ENCODE results near the gene SURF1. TPM values are rescaled to one million over a fixed set of nuclear protein-coding genes. Genes with fewer than 3 reads are reported as not detected.
"Not testable (repeated sequence)": the region's sequence is repeated elsewhere in the genome, so short reads cannot be mapped to it uniquely, and the experiment has no call there.

The SURF1 gene
- total RNA-seq, 1 experiment from 2014 or later, result 47.9 TPM

GRCh38 chr9:133320421-133320881 lies 35.8 kb downstream of the SURF1 start:
- H3K4me1 Mint-ChIP-seq (ENCODE audit: low read depth, unreplicated experiment), result no peaks in the 10 kb centered on the region
- CTCF ChIA-PET, result no interaction called here
- DNase-seq, result no peak
- no peak overlapping the region for H3K27ac Mint-ChIP-seq (ENCODE audit: unreplicated experiment)
- no peaks in the 10 kb centered on the region for H3K36me3 Mint-ChIP-seq (ENCODE audit: insufficient read depth, unreplicated experiment)
- H3K9me3 Mint-ChIP-seq (ENCODE audit: low read depth, unreplicated experiment), result peaks cover 3% of the 10 kb centered on the region
- intact Hi-C loops (cut with micrococcal nuclease; ENCODE audit: unreplicated experiment), result no loop called here
- peaks cover 48% of the 10 kb centered on the region for H3K27me3 Mint-ChIP-seq (ENCODE audit: unreplicated experiment)
- no peak overlapping the region for H3K4me3 Mint-ChIP-seq (ENCODE audit: low read depth, unreplicated experiment)
- TF ChIP-seq, protein P1, sequence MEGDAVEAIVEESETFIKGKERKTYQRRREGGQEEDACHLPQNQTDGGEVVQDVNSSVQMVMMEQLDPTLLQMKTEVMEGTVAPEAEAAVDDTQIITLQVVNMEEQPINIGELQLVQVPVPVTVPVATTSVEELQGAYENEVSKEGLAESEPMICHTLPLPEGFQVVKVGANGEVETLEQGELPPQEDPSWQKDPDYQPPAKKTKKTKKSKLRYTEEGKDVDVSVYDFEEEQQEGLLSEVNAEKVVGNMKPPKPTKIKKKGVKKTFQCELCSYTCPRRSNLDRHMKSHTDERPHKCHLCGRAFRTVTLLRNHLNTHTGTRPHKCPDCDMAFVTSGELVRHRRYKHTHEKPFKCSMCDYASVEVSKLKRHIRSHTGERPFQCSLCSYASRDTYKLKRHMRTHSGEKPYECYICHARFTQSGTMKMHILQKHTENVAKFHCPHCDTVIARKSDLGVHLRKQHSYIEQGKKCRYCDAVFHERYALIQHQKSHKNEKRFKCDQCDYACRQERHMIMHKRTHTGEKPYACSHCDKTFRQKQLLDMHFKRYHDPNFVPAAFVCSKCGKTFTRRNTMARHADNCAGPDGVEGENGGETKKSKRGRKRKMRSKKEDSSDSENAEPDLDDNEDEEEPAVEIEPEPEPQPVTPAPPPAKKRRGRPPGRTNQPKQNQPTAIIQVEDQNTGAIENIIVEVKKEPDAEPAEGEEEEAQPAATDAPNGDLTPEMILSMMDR (IDR thresholded peaks at IDR 0.05; ENCODE audit: unreplicated experiment), result no peak
- no TSS peak for BruUV-seq (replicated peaks)

DNA sequence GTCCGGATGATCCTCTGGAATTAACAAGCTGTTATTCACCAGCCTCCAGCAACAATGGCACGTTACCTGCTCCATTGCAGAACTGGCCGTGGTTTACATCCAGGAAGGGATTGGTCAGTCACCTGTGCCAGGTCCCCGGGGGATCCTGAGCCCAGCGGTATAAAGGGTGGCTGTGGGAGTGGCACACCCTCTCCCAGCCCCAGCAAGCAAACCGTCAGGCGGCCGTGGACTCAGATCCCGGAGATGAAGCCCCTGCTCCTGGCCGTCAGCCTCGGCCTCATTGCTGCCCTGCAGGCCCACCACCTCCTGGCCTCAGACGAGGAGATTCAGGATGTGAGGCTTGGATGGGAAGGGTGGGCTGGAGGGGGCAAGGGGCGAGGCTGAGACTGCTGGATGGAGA lies 38.7 kb downstream of the SURF1 start:
- H3K27ac Mint-ChIP-seq (ENCODE audit: unreplicated experiment); H3K4me3 Mint-ChIP-seq (ENCODE audit: low read depth, unreplicated experiment); H3K4me1 Mint-ChIP-seq (ENCODE audit: low read depth, unreplicated experiment); H3K9me3 Mint-ChIP-seq (ENCODE audit: low read depth, unreplicated experiment); H3K36me3 Mint-ChIP-seq (ENCODE audit: insufficient read depth, unreplicated experiment); CTCF ChIA-PET; intact Hi-C loops (cut with micrococcal nuclease; ENCODE audit: unreplicated experiment); BruUV-seq (replicated peaks); DNase-seq: not testable (repeated sequence)
- H3K27me3 Mint-ChIP-seq (ENCODE audit: unreplicated experiment), result peaks cover 28% of the 10 kb centered on the region

- Mint-ChIP-seq H3K4me3 (ENCODE audit: low read depth, unreplicated experiment) (no peak overlapping the region), H3K9me3 (ENCODE audit: low read depth, unreplicated experiment) (no peaks in the 10 kb centered on the region), H3K27me3 (ENCODE audit: unreplicated experiment) (peaks cover 17% of the 10 kb centered on the region), H3K4me1 (ENCODE audit: low read depth, unreplicated experiment) (no peaks in the 10 kb centered on the region), H3K27ac (ENCODE audit: unreplicated experiment) (no peak overlapping the region), H3K36me3 (ENCODE audit: insufficient read depth, unreplicated experiment) (no peaks in the 10 kb centered on the region)
- TF ChIP-seq, protein P1 (IDR thresholded peaks at IDR 0.05; ENCODE audit: unreplicated experiment), result no peak
- BruUV-seq (replicated peaks), result no TSS peak
- intact Hi-C loops (cut with micrococcal nuclease; ENCODE audit: unreplicated experiment), result no loop called here
- CTCF ChIA-PET, result no interaction called here
- DNase-seq, result no peak
Measured at GRCh38 chr9:133315997-133316396, 40.3 kb downstream of the SURF1 start.

DNA sequence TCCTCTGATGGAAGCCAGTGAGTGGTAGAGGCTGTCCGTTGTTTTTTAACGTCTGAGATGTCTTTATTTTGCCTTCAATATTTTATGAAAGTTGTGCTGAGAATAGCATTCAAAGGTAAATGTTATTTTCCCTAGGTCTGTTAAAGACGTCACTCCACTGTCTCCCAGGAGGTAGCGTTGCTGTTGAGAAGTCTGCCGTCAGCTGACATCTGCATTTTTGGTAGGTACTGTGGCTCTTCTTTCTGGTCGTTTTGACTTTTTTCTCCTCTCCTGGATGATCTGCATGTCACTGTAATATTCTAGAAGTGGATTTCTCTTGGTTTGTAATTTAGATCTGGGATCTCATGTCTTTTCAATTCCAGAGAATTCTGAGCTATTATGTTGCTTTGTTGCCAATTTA lies 46.7 kb downstream of the SURF1 start:
- H3K36me3 Mint-ChIP-seq (ENCODE audit: insufficient read depth, unreplicated experiment), result no peaks in the 10 kb centered on the region
- no peaks in the 10 kb centered on the region for H3K4me1 Mint-ChIP-seq (ENCODE audit: low read depth, unreplicated experiment)
- no TSS peak for BruUV-seq (replicated peaks)
- no peak overlapping the region for H3K4me3 Mint-ChIP-seq (ENCODE audit: low read depth, unreplicated experiment)
- CTCF ChIA-PET, result interaction anchor here (0.7 kb wide), 1 partner anchor 194 kb away, joined by 4 read pairs; no protein-coding TSS in a partner anchor
- TF ChIP-seq, protein P1 (IDR thresholded peaks at IDR 0.05; ENCODE audit: unreplicated experiment), result no peak
- intact Hi-C loops (cut with micrococcal nuclease; ENCODE audit: unreplicated experiment), result no loop called here
- H3K9me3 Mint-ChIP-seq (ENCODE audit: low read depth, unreplicated experiment), result peaks cover 7% of the 10 kb centered on the region
- DNase-seq, result no peak
- H3K27ac Mint-ChIP-seq (ENCODE audit: unreplicated experiment), result no peak overlapping the region
- H3K27me3 Mint-ChIP-seq (ENCODE audit: unreplicated experiment), result peaks cover 60% of the 10 kb centered on the region

GRCh38 chr9:133307301-133307700 lies 49.0 kb downstream of the SURF1 start:
- BruUV-seq (replicated peaks), result no TSS peak
- no peaks in the 10 kb centered on the region for H3K4me1 Mint-ChIP-seq (ENCODE audit: low read depth, unreplicated experiment)
- no peaks in the 10 kb centered on the region for H3K36me3 Mint-ChIP-seq (ENCODE audit: insufficient read depth, unreplicated experiment)
- TF ChIP-seq, protein P1 (IDR thresholded peaks at IDR 0.05; ENCODE audit: unreplicated experiment), result no peak
- no peak for DNase-seq
- CTCF ChIA-PET, result no interaction called here
- peaks cover 7% of the 10 kb centered on the region for H3K9me3 Mint-ChIP-seq (ENCODE audit: low read depth, unreplicated experiment)
- no peak overlapping the region for H3K27ac Mint-ChIP-seq (ENCODE audit: unreplicated experiment)
- H3K4me3 Mint-ChIP-seq (ENCODE audit: low read depth, unreplicated experiment), result no peak overlapping the region
- peaks cover 65% of the 10 kb centered on the region for H3K27me3 Mint-ChIP-seq (ENCODE audit: unreplicated experiment)
- intact Hi-C loops (cut with micrococcal nuclease; ENCODE audit: unreplicated experiment), result no loop called here

All from Calu3 (cell line).